ENCODE data around the gene DNHD1. TPM values are rescaled to one million over a fixed set of nuclear protein-coding genes. Genes with fewer than 3 reads are reported as not detected.

Gene DNHD1
- total and polyA plus RNA-seq, 2 of the 4 experiments (the other 2 are of a cell fraction), result 1.8 to 3.6 TPM

DNA sequence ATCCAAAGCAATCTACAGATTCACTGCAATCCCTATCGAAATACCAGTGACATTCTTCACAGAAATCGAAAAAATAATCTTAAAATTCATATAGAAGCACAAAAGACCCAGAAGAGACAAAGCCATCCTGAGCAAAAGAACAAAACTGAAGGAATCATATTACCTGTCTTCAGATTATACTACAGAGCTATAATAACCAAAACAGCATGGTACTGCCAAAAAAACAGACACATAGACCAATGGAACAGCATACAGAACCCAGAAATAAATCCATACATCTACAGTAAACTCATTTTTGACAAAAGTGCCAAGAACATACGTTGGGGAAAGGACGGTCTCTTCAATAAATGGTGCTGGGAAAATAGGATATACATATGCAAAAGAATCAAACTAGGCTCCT is 87.4 kb downstream of the DNHD1 start:
- dilution Hi-C loops (cut with HindIII; ENCODE audit: low sequenced_read_pairs, unreplicated experiment), result no loop called here
- Histone ChIP-seq H3K9me1 (ENCODE audit: insufficient read depth, low read length) (peaks cover 10% of the 10 kb centered on the region; the same call in 1 of the 2 replicates), H4K20me1 (ENCODE audit: insufficient read depth, low read length) (no peaks in the 10 kb centered on the region; the same call in 1 of the 2 replicates), H3K4me1 (ENCODE audit: control insufficient read depth, insufficient read depth, low read length) (no peaks in the 10 kb centered on the region), H3K18ac (ENCODE audit: low read depth, low read length) (no peak overlapping the region), H3K14ac (replicated peaks; ENCODE audit: low read depth, low read length) (no peak overlapping the region), H3K56ac (ENCODE audit: extremely low read depth, insufficient read depth, low read length) (no peak overlapping the region), H2BK20ac (ENCODE audit: low read depth, low read length) (no peak overlapping the region), H2AK5ac (ENCODE audit: low read depth, low read length) (no peak overlapping the region), H3K27me3 (ENCODE audit: control insufficient read depth, insufficient read depth, low read length) (no peaks in the 10 kb centered on the region), H3K23ac (ENCODE audit: low read depth, low read length) (no peak overlapping the region), H2BK15ac (ENCODE audit: low read depth, low read length) (no peak overlapping the region), H2AK9ac (replicated peaks; ENCODE audit: low read depth, low read length, poor library complexity) (no peak overlapping the region), H2AFZ (replicated peaks; ENCODE audit: low read length, poor library complexity) (no peak overlapping the region), H3K4ac (ENCODE audit: low read depth, low read length) (no peak overlapping the region), H4K91ac (ENCODE audit: insufficient read depth, low read depth, low read length) (no peak overlapping the region), H3K9ac (ENCODE audit: low read depth, low read length) (no peak overlapping the region), H4K8ac (ENCODE audit: low read depth in 2 of 2, low read length in 2 of 2) (no peak overlapping the region), H3K4me2 (ENCODE audit: low read depth, low read length) (no peak overlapping the region), H3K27ac (ENCODE audit: insufficient read depth, low read length) (no peak overlapping the region), H2BK5ac (ENCODE audit: low read depth, low read length, poor library complexity, severe bottlenecking) (no peak overlapping the region), H3K9me3 (ENCODE audit: control insufficient read depth, insufficient read depth, low read length) (peaks cover 2% of the 10 kb centered on the region; the same call in 1 of the 2 replicates), H4K5ac (ENCODE audit: low read depth, low read length) (no peak overlapping the region), H3K36me3 (ENCODE audit: control insufficient read depth, insufficient read depth, low read length) (0 out of 2 replicates have a peak, but pooled peaks cover 1% of the 10 kb centered on the region), H3K4me3 (ENCODE audit: insufficient read depth, low read depth, low read length) (no peak overlapping the region), H3K79me1 (ENCODE audit: low read depth in 1 of 2, low read length in 2 of 2) (peaks cover 0 to 6% of the 10 kb centered on the region in 2 experiments; a peak in 2 of 4 replicates), H2BK120ac (ENCODE audit: low read depth, low read length) (no peak overlapping the region)
- CTCF ChIA-PET, result no interaction called here
- intact Hi-C loops (cut with micrococcal nuclease), result no loop called here
- no TSS peak for BruUV-seq (replicated peaks)
- in situ Hi-C loops (cut with MboI; ENCODE audit: low sequenced_read_pairs), result no loop called here
- DNase-seq (no peak), ATAC-seq (ENCODE audit: low read depth) (no peak)
- no CpG with 5 or more reads among the region's 4 CpGs for WGBS, 2 experiments (ENCODE audit: extremely low coverage in 2 of 2, insufficient read length in 1 of 2)
- TF ChIP-seq SMC3 (IDR thresholded peaks at IDR 0.05; ENCODE audit: low read depth, low read length), result no peak
- TF ChIP-seq CHD1 (IDR thresholded peaks at IDR 0.05; ENCODE audit: low read depth, low read length), result no peak
- TF ChIP-seq, protein P1, sequence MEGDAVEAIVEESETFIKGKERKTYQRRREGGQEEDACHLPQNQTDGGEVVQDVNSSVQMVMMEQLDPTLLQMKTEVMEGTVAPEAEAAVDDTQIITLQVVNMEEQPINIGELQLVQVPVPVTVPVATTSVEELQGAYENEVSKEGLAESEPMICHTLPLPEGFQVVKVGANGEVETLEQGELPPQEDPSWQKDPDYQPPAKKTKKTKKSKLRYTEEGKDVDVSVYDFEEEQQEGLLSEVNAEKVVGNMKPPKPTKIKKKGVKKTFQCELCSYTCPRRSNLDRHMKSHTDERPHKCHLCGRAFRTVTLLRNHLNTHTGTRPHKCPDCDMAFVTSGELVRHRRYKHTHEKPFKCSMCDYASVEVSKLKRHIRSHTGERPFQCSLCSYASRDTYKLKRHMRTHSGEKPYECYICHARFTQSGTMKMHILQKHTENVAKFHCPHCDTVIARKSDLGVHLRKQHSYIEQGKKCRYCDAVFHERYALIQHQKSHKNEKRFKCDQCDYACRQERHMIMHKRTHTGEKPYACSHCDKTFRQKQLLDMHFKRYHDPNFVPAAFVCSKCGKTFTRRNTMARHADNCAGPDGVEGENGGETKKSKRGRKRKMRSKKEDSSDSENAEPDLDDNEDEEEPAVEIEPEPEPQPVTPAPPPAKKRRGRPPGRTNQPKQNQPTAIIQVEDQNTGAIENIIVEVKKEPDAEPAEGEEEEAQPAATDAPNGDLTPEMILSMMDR (conservative IDR thresholded peaks at IDR 0.05; ENCODE audit: low read depth, low read length), result no peak
- no peak for TF ChIP-seq FOS (IDR thresholded peaks at IDR 0.05; ENCODE audit: low read depth, low read length)
- POLR2A ChIA-PET (ENCODE audit: unreplicated experiment), result no interaction called here
